NCI-H146 (cell line): ENCODE results near the gene SCGB3A2.

Experiments used
- DNase-seq: peaks from one replicate; lab custom pipeline; 2025; lab: John Stamatoyannopoulos, UW

Gene SCGB3A2

GRCh38 chr5:147878066-147878759 is at the start of gene SCGB3A2:
Gene SCGB3A2 (plus strand): TSS chr5:147878711. CDS start chr5:147878804, 93 bp downstream.
- no peak for DNase-seq

- no peak for DNase-seq
Observed at GRCh38 chr5:147830035-147830434, 48.5 kb upstream of the SCGB3A2 start.

- DNase-seq, result no peak
Observed at GRCh38 chr5:147831465-147831864, 47.0 kb upstream of the SCGB3A2 start, which contains the start of gene SPINK1. Gene SPINK1 (minus strand): TSS chr5:147831671. CDS start chr5:147831577, 94 bp downstream.

GRCh38 chr5:147832541-147832940 is 46.0 kb upstream of the SCGB3A2 start:
- DNase-seq, result no peak

GRCh38 chr5:147835386-147835798 is 43.1 kb upstream of the SCGB3A2 start:
- peak; percentile 74 for DNase-seq

- no peak for DNase-seq
Observed at GRCh38 chr5:147836439-147836838, 42.1 kb upstream of the SCGB3A2 start.

GRCh38 chr5:147842869-147843268 is 35.6 kb upstream of the SCGB3A2 start:
- DNase-seq, result no peak

GRCh38 chr5:147844846-147845245 is 33.7 kb upstream of the SCGB3A2 start:
- no peak for DNase-seq

GRCh38 chr5:147845618-147846017 is 32.9 kb upstream of the SCGB3A2 start:
- DNase-seq, result no peak

- no peak for DNase-seq
Observed at GRCh38 chr5:147849226-147849625, 29.3 kb upstream of the SCGB3A2 start.

GRCh38 chr5:147851578-147851977 is 26.9 kb upstream of the SCGB3A2 start:
- DNase-seq, result no peak

- DNase-seq, result no peak
Observed at GRCh38 chr5:147852365-147852764, 26.1 kb upstream of the SCGB3A2 start.

- no peak for DNase-seq
Observed at GRCh38 chr5:147853372-147853987, 25.0 kb upstream of the SCGB3A2 start.

- no peak for DNase-seq
Observed at GRCh38 chr5:147854331-147854730, 24.2 kb upstream of the SCGB3A2 start.

GRCh38 chr5:147854894-147855773 is 23.4 kb upstream of the SCGB3A2 start:
- no peak for DNase-seq

GRCh38 chr5:147855774-147856069 is 22.8 kb upstream of the SCGB3A2 start:
- no peak for DNase-seq

- no peak for DNase-seq
Observed at GRCh38 chr5:147856801-147857200, 21.7 kb upstream of the SCGB3A2 start.

- peak; percentile 25 for DNase-seq
Observed at GRCh38 chr5:147857302-147858129, 21.0 kb upstream of the SCGB3A2 start.

- DNase-seq, result no peak
Observed at GRCh38 chr5:147858565-147858964, 19.9 kb upstream of the SCGB3A2 start.

GRCh38 chr5:147859962-147860640 is 18.4 kb upstream of the SCGB3A2 start:
- peak; percentile 3 for DNase-seq

GRCh38 chr5:147860641-147861025 is 17.9 kb upstream of the SCGB3A2 start:
- peak; percentile 85 for DNase-seq
